Adrenal gland (tissue), 12 donors: ENCODE data around the gene FADS3. TPM values are rescaled to one million over a fixed set of nuclear protein-coding genes. Genes with fewer than 3 reads are reported as not detected.

Source experiments
- DNase-seq, 7 donors: peaks; one replicate each; pipeline ENCODE4 v3.0.0-alpha.2; 2019 to 2020
- H3K27ac ChIP-seq, 5 donors: fragments of 200-600 bp; sonication (generic) in 4 of 5; 1 replicate in 3 of 5; 2 replicates in 2 of 5; pipeline versions ENCODE4 v1.5.1 to v1.8.0; 2016 to 2020; ENCODE audit warnings: mild to moderate bottlenecking in 1 of 5
- H3K27me3 ChIP-seq: fragments of 200-600 bp; 2 replicates; pipeline ENCODE4 v1.8.0; 2021
- H3K36me3 ChIP-seq, 2 donors: fragments of 200-600 bp; replicated peaks in 1 of 2; 1 replicate in 1 of 2; 2 replicates in 1 of 2; pipeline versions ENCODE4 v1.5.1 to v1.8.0; 2018 to 2022
- H3K4me1 ChIP-seq, 2 donors: fragments of 200-600 bp; replicated peaks in 1 of 2; 1 replicate in 1 of 2; 2 replicates in 1 of 2; pipeline versions ENCODE4 v1.5.1 to v1.8.0; 2018 to 2021
- H3K4me3 ChIP-seq, 4 donors: fragments of 200-600 bp; sonication (generic) in 3 of 4; one replicate each; pipeline ENCODE4 v1.5.1; 2016 to 2018
- H3K9me3 ChIP-seq, 3 donors: fragments of 200-600 bp; sonication (generic) in 1 of 3; replicated peaks in 1 of 3; 1 replicate in 2 of 3; 2 replicates in 1 of 3; pipeline versions ENCODE4 v1.5.1 to v1.8.0; 2016 to 2021
- CTCF ChIP-seq, 6 experiments: fragments of 450-650 bp in 4 of 6; fragments of 200-600 bp in 2 of 6; sonication (generic) in 1 of 6; IDR thresholded peaks; 1 replicate in 5 of 6; 2 replicates in 1 of 6; pipeline versions ENCODE4 v1.5.1 to v1.8.0; 2016 to 2021; ENCODE audit warnings: antibody characterized with exemption in 6 of 6, mild to moderate bottlenecking in 2 of 6, moderate library complexity in 1 of 6
- POLR2A ChIP-seq, 2 donors: fragments of 450-650 bp; IDR thresholded peaks; one replicate each; pipeline ENCODE4 v1.6.1; 2017; ENCODE audit warnings: antibody characterized with exemption in 2 of 2, mild to moderate bottlenecking in 2 of 2, moderate library complexity in 1 of 2
- WGBS, 4 donors: extraction: QIAGEN DNeasy Blood & Tissue Kit in 2 of 4; methylation state at CpG; one replicate each; pipeline versions ENCODE4 v1.1.5 to v1.1.7; 2013 to 2017; 5-methylcytosine and 5-hydroxymethylcytosine counted together
- intact Hi-C, 2 donors: fragments of 100-400 bp; cut with DNase I; formaldehyde crosslinking; loops; one replicate each; pipeline versions ENCODE4 v1.14.1 to v1.15.0; 2022 to 2023
- polyA plus RNA-seq, 3 donors: library from polyadenylated mRNA; stranded (reverse); fragments of 200-250 nt in 2 of 3; fragments of 350-450 nt in 1 of 3; fragmentation: Illumina TruSeq in 1 of 3; extraction: RNeasy Lipid Tissue Mini Kit (QIAGEN cat#74804) in 1 of 3; gene quantifications; one replicate each; pipeline ENCODE4 v1.2.3, GENCODE V29; 2013 to 2014
- total RNA-seq, 9 donors: library from RNA; depleted of rRNA in 4 of 9; stranded (reverse); fragments of >200 nt in 4 of 9; fragments of 120-200 nt in 1 of 9; fragmentation: NEBNext Ultra II Directional in 1 of 9; extraction: Animal tissue kit (Norgen Biotek cat#: 25700) in 1 of 9; gene quantifications; one replicate each; pipeline versions ENCODE4 v1.1.0 to v1.2.4, GENCODE V29; 2013 to 2023
- donor health status: healthy with polysubstance abuse.
- donor health status: Bipolar disorder and iron deficiency.
- donor health status: DM: yes; HTN: yes; CAD: no.
- donor health status: DM: no; HTN: no; CAD: no.
- donor health status: DM: no; HTN: no; CAD: no.
- donor health status: DM: yes; HTN: yes; CAD: no.

Gene FADS3
- total and polyA plus RNA-seq, 12 donors, result 22.2 to 175 (median 105) TPM

DNA sequence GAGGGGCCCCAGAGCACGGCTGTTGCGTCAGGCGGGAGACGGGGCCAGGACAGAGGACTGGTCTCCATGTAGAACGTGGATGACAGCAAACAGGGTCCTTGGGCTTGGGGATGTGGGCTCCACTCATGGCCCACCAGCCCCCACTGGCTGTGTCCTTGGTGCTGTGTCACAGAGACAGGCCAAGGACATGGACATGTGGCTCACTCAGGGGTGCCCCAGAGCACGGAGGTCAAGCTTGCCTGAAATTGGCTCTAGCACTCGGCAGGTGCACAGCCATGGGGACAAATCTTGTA is 48.9 kb downstream of the FADS3 start:
- Histone ChIP-seq H3K4me3 (no peak overlapping the region), H3K27ac (peak overlapping the region; percentile 41 to 71 (median 67)), H3K4me1 (peaks cover 12 to 21% of the 10 kb centered on the region in 2 donors), H3K9me3 (no peaks in the 10 kb centered on the region), H3K36me3 (peaks cover 0 to 80% of the 10 kb centered on the region in 2 donors), H3K27me3 (no peaks in the 10 kb centered on the region)
- intact Hi-C loops, result no loop called here
- DNase-seq, result peak in 1 of 7 donors; percentile 12
- WGBS, 4 donors, result 21 to 75% (median 61%) methylated on average over 2 to 7 of the region's 7 CpGs
- TF ChIP-seq CTCF (IDR thresholded peaks at IDR 0.05), result no peak
- TF ChIP-seq POLR2A (IDR thresholded peaks at IDR 0.05), result no peak

GRCh38 chr11:61841636-61842527 is 49.5 kb downstream of the FADS3 start:
- Histone ChIP-seq H3K36me3 (peaks cover 0 to 77% of the 10 kb centered on the region in 2 donors), H3K4me1 (peaks cover 12 to 21% of the 10 kb centered on the region in 2 donors), H3K27me3 (no peaks in the 10 kb centered on the region), H3K9me3 (no peaks in the 10 kb centered on the region), H3K4me3 (no peak overlapping the region), H3K27ac (peak overlapping the region; percentile 41 to 71 (median 67))
- TF ChIP-seq POLR2A (IDR thresholded peaks at IDR 0.05) (no peak), CTCF (IDR thresholded peaks at IDR 0.05) (no peak)
- intact Hi-C loops, result no loop called here
- WGBS, 4 donors, result 47 to 65% (median 55%) methylated on average over 5 to 12 of the region's 12 CpGs
- peak in 6 of 7 donors; percentile 75 to 82 (median 77) for DNase-seq

- no peaks in the 10 kb centered on the region for H3K27me3 ChIP-seq
- no peaks in the 10 kb centered on the region for H3K9me3 ChIP-seq
- H3K4me1 ChIP-seq, result peaks cover 14 to 30% of the 10 kb centered on the region in 2 donors
- H3K36me3 ChIP-seq, result peaks cover 0 to 77% of the 10 kb centered on the region in 2 donors
- H3K27ac ChIP-seq, result no peak overlapping the region
- TF ChIP-seq CTCF (IDR thresholded peaks at IDR 0.05), result no peak
- TF ChIP-seq POLR2A (IDR thresholded peaks at IDR 0.05), result no peak
- no peak overlapping the region for H3K4me3 ChIP-seq
- WGBS, 4 donors, result 85 to 96% (median 86%) methylated on average over 6 to 7 of the region's 7 CpGs
- intact Hi-C loops, result no loop called here
- no peak for DNase-seq
These were observed 51.0 kb downstream of the FADS3 start for GRCh38 chr11:61840371-61840770.

GRCh38 chr11:61839742-61840141 is 51.6 kb downstream of the FADS3 start:
- WGBS, 4 donors, result 68 to 81% (median 78%) methylated on average over 2 of the region's 2 CpGs
- Histone ChIP-seq H3K9me3 (no peaks in the 10 kb centered on the region), H3K4me3 (no peak overlapping the region), H3K27me3 (no peaks in the 10 kb centered on the region), H3K27ac (peak overlapping the region in 1 of 5 donors; percentile 11), H3K4me1 (peaks cover 21 to 36% of the 10 kb centered on the region in 2 donors), H3K36me3 (peaks cover 0 to 71% of the 10 kb centered on the region in 2 donors)
- no peak for DNase-seq
- intact Hi-C loops, result no loop called here
- TF ChIP-seq POLR2A (IDR thresholded peaks at IDR 0.05), result no peak
- no peak for TF ChIP-seq CTCF (IDR thresholded peaks at IDR 0.05)
